Stimulated activated CD4-positive, alpha-beta T cell treated with anti-CD3 and anti-CD28 coated beads, TNF-alpha, amount 100 ng/mL, for 1 hour (primary cell): Measurements from ENCODE around the gene NIPBL.
"Not testable (repeated sequence)": the region's sequence is repeated elsewhere in the genome, so short reads cannot be mapped to it uniquely, and the experiment has no call there.

ENCODE experiments used
- DNase-seq, 3 donors: peaks; one replicate each; pipeline ENCODE4 v3.0.0-alpha.2; 2020; ENCODE audit warnings: low read depth in 3 of 3, low spot score in 1 of 3

NIPBL gene

GRCh38 chr5:37015795-37016666 lies 139.5 kb downstream of the NIPBL start:
- DNase-seq, result no peak

- DNase-seq, result no peak
These were observed 152.3 kb downstream of the NIPBL start for GRCh38 chr5:37028910-37029309.

GRCh38 chr5:37029436-37029835 lies 152.9 kb downstream of the NIPBL start:
- no peak for DNase-seq

- no peak for DNase-seq
These were observed 158.4 kb downstream of the NIPBL start for GRCh38 chr5:37034955-37035354.

- no peak for DNase-seq
These were observed 161.3 kb downstream of the NIPBL start for GRCh38 chr5:37037840-37038239.

- DNase-seq, result no peak
These were observed 163.3 kb downstream of the NIPBL start for GRCh38 chr5:37039824-37040223.

GRCh38 chr5:37043693-37044092 lies 167.1 kb downstream of the NIPBL start:
- no peak for DNase-seq

- no peak for DNase-seq
These were observed 167.6 kb downstream of the NIPBL start for GRCh38 chr5:37044120-37044519.

GRCh38 chr5:37045703-37046102 lies 169.1 kb downstream of the NIPBL start:
- no peak for DNase-seq

- DNase-seq, result no peak
These were observed 171.4 kb downstream of the NIPBL start for GRCh38 chr5:37047947-37048346.

- no peak for DNase-seq
These were observed 177.8 kb downstream of the NIPBL start for GRCh38 chr5:37054391-37054790.

GRCh38 chr5:37055383-37055990 lies 178.9 kb downstream of the NIPBL start:
- DNase-seq, result no peak

- DNase-seq, result no peak
These were observed 180.2 kb downstream of the NIPBL start for GRCh38 chr5:37056762-37057161.

GRCh38 chr5:37060030-37060429 lies 183.5 kb downstream of the NIPBL start:
- no peak for DNase-seq

- no peak for DNase-seq
These were observed 187.2 kb downstream of the NIPBL start for GRCh38 chr5:37063739-37064138.

GRCh38 chr5:37064442-37064841 lies 187.9 kb downstream of the NIPBL start:
- DNase-seq, result no peak

GRCh38 chr5:37071487-37071886 lies 194.9 kb downstream of the NIPBL start:
- DNase-seq, result no peak

GRCh38 chr5:37071901-37072581 lies 195.5 kb downstream of the NIPBL start:
- DNase-seq, result no peak

- DNase-seq, result no peak
These were observed 198.9 kb downstream of the NIPBL start for GRCh38 chr5:37075399-37075950.

GRCh38 chr5:37077146-37077545 lies 200.6 kb downstream of the NIPBL start:
- DNase-seq, result no peak

- DNase-seq, result no peak
These were observed 204.1 kb downstream of the NIPBL start for GRCh38 chr5:37080697-37081096.

GRCh38 chr5:37082977-37083376 lies 206.4 kb downstream of the NIPBL start:
- not testable (repeated sequence) for DNase-seq
